ENCODE measurements around the gene HBE1. TPM values are rescaled to one million over a fixed set of nuclear protein-coding genes. Genes with fewer than 3 reads are reported as not detected.

The HBE1 gene
- total RNA-seq, 1 experiment from 2014 or later: 6.4 TPM

GRCh38 chr11:5234381-5234834 is 35.3 kb downstream of the HBE1 start, which contains the start of gene HBD:
HBD (minus strand) TSS chr11:5234483; CDS start chr11:5234433, 50 bp downstream.
- peak; percentile 30 for DNase-seq (ENCODE audit: low read depth)

GRCh38 chr11:5233307-5233706 is 36.4 kb downstream of the HBE1 start:
- DNase-seq (ENCODE audit: low read depth): no peak

GRCh38 chr11:5232821-5233220 is 36.9 kb downstream of the HBE1 start:
- DNase-seq (ENCODE audit: low read depth): no peak

GRCh38 chr11:5232176-5232575 is 37.6 kb downstream of the HBE1 start:
- no peak for DNase-seq (ENCODE audit: low read depth)

DNA sequence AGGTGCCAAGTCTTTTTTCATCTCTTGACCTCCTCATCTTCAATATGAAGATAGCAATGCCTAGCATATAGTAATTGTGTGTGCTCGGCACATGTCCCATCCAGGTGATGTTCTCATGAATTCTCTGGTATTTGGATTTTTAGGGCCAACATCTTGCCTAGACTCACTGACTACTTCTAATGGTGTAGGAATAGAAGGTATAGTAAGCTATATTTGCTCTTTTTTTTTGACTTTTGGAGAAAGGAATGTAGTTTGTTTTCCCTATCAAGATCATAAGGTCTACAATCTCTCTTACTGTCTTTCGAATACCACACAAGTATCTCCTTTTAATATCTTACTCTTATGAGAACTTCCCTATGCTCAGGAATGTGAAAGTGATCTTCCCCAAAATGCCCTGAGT is 38.6 kb downstream of the HBE1 start:
- DNase-seq (ENCODE audit: low read depth): no peak

DNA sequence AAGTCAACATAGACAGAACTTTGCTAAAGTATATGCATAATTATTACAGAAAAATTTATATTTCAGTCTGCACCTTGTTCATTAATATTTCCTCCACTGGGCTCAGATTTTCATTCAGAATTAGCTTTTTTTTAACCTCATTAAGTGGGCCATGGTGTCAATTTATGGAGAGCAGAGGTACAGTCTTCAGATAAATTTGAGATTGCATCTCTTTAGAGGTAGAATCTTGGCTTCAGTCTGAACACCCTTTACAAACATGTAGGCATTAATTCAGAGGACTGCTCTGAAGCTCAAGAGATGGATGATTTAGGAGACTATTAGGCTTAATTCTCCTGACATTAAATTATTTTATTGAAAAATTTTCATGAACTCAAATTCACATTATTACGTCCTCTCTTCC is 39.5 kb downstream of the HBE1 start:
- no peak for DNase-seq (ENCODE audit: low read depth)

DNA sequence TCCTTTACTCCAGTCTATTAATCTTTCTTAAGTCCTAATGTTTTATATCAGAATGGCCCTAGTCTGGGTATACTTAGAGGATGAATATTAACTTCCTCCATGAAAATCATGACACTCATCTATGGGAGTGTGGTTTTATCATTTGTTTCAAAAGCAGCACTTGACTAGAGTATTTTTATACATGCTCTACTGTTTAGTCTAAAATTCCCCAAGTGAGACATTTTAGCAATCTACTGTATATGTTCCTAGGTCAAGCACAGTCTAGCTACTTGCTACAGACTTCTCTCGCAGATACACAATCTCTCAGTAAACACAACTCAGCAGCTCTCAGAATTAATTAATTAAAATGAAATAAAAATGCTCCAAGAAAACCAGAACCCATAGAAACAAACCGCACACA is 39.9 kb downstream of the HBE1 start:
- DNase-seq (ENCODE audit: low read depth): no peak

GRCh38 chr11:5229356-5229755 is 40.4 kb downstream of the HBE1 start:
- DNase-seq (ENCODE audit: low read depth): no peak

DNA sequence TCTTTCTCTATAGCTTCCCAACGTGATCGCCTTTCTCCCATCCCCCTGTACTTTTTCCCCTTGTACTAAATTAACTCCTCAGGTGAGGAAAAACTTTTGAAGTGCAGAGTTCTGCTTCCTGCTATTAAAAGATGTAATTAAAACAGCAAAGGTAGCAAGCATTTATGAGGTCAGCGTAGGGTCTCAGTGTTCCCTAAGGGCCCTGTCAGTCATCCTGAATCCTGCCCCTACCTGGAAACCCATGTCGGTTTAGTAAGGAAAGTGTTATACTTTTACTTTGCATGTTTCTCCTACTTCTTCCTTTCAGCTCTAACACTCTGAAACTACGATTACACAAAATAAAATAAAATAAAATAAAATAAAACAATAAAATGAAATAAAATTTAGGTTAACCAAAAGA is 41.6 kb downstream of the HBE1 start:
- no peak for DNase-seq (ENCODE audit: low read depth)

GRCh38 chr11:5227681-5228080 is 42.1 kb downstream of the HBE1 start:
- no peak for DNase-seq (ENCODE audit: low read depth)

DNA sequence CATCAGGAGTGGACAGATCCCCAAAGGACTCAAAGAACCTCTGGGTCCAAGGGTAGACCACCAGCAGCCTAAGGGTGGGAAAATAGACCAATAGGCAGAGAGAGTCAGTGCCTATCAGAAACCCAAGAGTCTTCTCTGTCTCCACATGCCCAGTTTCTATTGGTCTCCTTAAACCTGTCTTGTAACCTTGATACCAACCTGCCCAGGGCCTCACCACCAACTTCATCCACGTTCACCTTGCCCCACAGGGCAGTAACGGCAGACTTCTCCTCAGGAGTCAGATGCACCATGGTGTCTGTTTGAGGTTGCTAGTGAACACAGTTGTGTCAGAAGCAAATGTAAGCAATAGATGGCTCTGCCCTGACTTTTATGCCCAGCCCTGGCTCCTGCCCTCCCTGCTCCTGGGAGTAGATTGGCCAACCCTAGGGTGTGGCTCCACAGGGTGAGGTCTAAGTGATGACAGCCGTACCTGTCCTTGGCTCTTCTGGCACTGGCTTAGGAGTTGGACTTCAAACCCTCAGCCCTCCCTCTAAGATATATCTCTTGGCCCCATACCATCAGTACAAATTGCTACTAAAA is 42.9 kb downstream of the HBE1 start, which contains the start of gene HBB:
Gene HBB, minus strand, starts transcription at position 340 of the 579 bp plus-strand sequence. Its CDS starts 50 bp downstream, at position 290.
- no peak for DNase-seq (ENCODE audit: low read depth)

GRCh38 chr11:5225480-5225871 is 44.3 kb downstream of the HBE1 start:
- no peak for DNase-seq (ENCODE audit: low read depth)

GRCh38 chr11:5224538-5225479 is 44.9 kb downstream of the HBE1 start:
- DNase-seq (ENCODE audit: low read depth): no peak

DNA sequence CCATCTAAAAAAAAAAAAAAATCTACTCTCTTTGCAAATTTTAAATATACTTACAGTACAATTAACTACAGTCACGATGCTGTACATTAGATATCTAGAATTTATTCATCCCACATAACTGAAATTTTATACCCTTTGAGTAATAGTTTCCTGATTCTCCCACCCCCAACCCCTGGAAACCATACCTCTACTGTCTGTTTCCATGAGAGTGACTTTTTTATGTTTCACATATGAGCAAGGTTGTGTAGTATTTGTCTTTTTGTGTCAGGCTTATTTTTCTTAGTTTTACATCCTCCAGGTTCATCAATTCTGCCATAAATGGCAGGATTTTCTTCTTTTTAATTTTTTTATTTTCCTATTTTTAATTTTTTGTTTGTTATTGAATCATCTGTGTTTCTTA is 46.1 kb downstream of the HBE1 start:
- DNase-seq (ENCODE audit: low read depth): no peak

GRCh38 chr11:5223146-5223545 is 46.6 kb downstream of the HBE1 start:
- no peak for DNase-seq (ENCODE audit: low read depth)

Other genes starting within 250 kb of the HBE1 start
- not detected in 2 replicates for gene OR52J3, start 223.4 kb downstream of the HBE1 start, total RNA-seq (2014; rRNA removed; shearing (Covaris generic))
- not detected in 2 replicates for gene OR52E2, start 210.3 kb downstream of the HBE1 start, total RNA-seq (2014; rRNA removed; shearing (Covaris generic))
- not detected in 2 replicates for gene OR52E1, start 200.4 kb downstream of the HBE1 start, total RNA-seq (2014; rRNA removed; shearing (Covaris generic))
- not detected in 2 replicates for gene OR52A5, start 131.6 kb downstream of the HBE1 start, total RNA-seq (2014; rRNA removed; shearing (Covaris generic))
- not detected in 2 replicates for gene OR52A1, start 115.2 kb downstream of the HBE1 start, total RNA-seq (2014; rRNA removed; shearing (Covaris generic))
- gene OR51V1, start 69.3 kb downstream of the HBE1 start, total RNA-seq (2014; rRNA removed; shearing (Covaris generic)): not detected in 2 replicates
- not detected in 2 replicates for gene HBB, start 42.9 kb downstream of the HBE1 start, total RNA-seq (2014; rRNA removed; shearing (Covaris generic))
- gene HBD, start 35.5 kb downstream of the HBE1 start, total RNA-seq (2014; rRNA removed; shearing (Covaris generic)): not detected in 2 replicates
- gene HBG1, start 20.1 kb downstream of the HBE1 start, total RNA-seq (2014; rRNA removed; shearing (Covaris generic)): not detected in 2 replicates
- gene HBG2, start 15.2 kb downstream of the HBE1 start, total RNA-seq (2014; rRNA removed; shearing (Covaris generic)): 1.3 TPM in 1 of 2 replicates, not detected in the other
- gene OR51B4, start 32.0 kb upstream of the HBE1 start, total RNA-seq (2014; rRNA removed; shearing (Covaris generic)): not detected in 2 replicates
- gene OR51B2, start 54.4 kb upstream of the HBE1 start, total RNA-seq (2014; rRNA removed; shearing (Covaris generic)): 0.36 TPM in 1 of 2 replicates, not detected in the other
- 1.8 and 2.0 TPM in 2 replicates for gene OR51B5, start 73.6 kb upstream of the HBE1 start, total RNA-seq (2014; rRNA removed; shearing (Covaris generic))
- not detected in 2 replicates for gene OR51B6, start 81.6 kb upstream of the HBE1 start, total RNA-seq (2014; rRNA removed; shearing (Covaris generic))
- not detected in 2 replicates for gene OR51M1, start 113.9 kb upstream of the HBE1 start, total RNA-seq (2014; rRNA removed; shearing (Covaris generic))
- gene OR51Q1, start 152.2 kb upstream of the HBE1 start, total RNA-seq (2014; rRNA removed; shearing (Covaris generic)): not detected in 2 replicates
- gene OR51I1, start 171.6 kb upstream of the HBE1 start, total RNA-seq (2014; rRNA removed; shearing (Covaris generic)): 0.20 TPM in 1 of 2 replicates, not detected in the other
- gene OR51I2, start 179.4 kb upstream of the HBE1 start, total RNA-seq (2014; rRNA removed; shearing (Covaris generic)): not detected in 2 replicates
- gene OR52D1, start 218.7 kb upstream of the HBE1 start, total RNA-seq (2014; rRNA removed; shearing (Covaris generic)): not detected in 2 replicates
- not detected in 2 replicates for gene UBQLN3, start 240.0 kb upstream of the HBE1 start, total RNA-seq (2014; rRNA removed; shearing (Covaris generic))
- not detected in 2 replicates for gene UBQLNL, start 246.8 kb upstream of the HBE1 start, total RNA-seq (2014; rRNA removed; shearing (Covaris generic))

Data from RPMI7951 (cell line).